Measurements from ENCODE around the gene CCDC82. TPM values are rescaled to one million over a fixed set of nuclear protein-coding genes. Genes with fewer than 3 reads are reported as not detected.

Gene CCDC82
- polyA plus RNA-seq, 1 of the 3 experiments (the other 2 are of a cell fraction) = 8.7 TPM

GRCh38 chr11:96390488-96390792, 728 bp upstream of the CCDC82 start:
- no peaks in the 10 kb centered on the region for H4K20me1 ChIP-seq (ENCODE audit: insufficient read depth)
- peaks cover 18% of the 10 kb centered on the region for H3F3A ChIP-seq (replicated peaks; ENCODE audit: insufficient read depth)
- H3K9me3 ChIP-seq = no peaks in the 10 kb centered on the region
- WGBS (ENCODE audit: low lambda C conversion rate) = 18% methylated on average over 6 of the region's 6 CpGs
- peaks cover 14 to 15% of the 10 kb centered on the region in 2 experiments; a peak in 3 of 4 replicates for H3K4me1 ChIP-seq (ENCODE audit: control insufficient read depth in 1 of 2, insufficient read depth in 2 of 2, low read depth in 1 of 2, low read length in 1 of 2)
- peaks cover 8 to 26% of the 10 kb centered on the region in 2 experiments for H3K36me3 ChIP-seq (replicated peaks in 1 of 2; ENCODE audit: control insufficient read depth in 1 of 2, insufficient read depth in 2 of 2, low read length in 1 of 2)
- H3K4me2 ChIP-seq = peak overlapping the region; percentile 88
- H3K27ac ChIP-seq (ENCODE audit: low read depth in 2 of 2, low read length in 1 of 2) = peak overlapping the region; percentile 85 to 87
- ChIA-PET POLR2A (no interaction called here), CTCF (interaction anchor here (1.7 kb wide), 1 partner anchor 47 kb away, joined by 5 read pairs; the partner anchor contains the start of gene MAML2)
- H3K9ac ChIP-seq = peak overlapping the region; percentile 90
- peak overlapping the region; percentile 91 to 95 for H3K4me3 ChIP-seq (ENCODE audit: low read depth in 2 of 2, low read length in 1 of 2)
- no peaks in the 10 kb centered on the region for H3K9me2 ChIP-seq
- H3K27me3 ChIP-seq (ENCODE audit: insufficient read depth) = no peaks in the 10 kb centered on the region
- peak overlapping the region; percentile 77 for H2AFZ ChIP-seq (ENCODE audit: low read depth)
- peaks cover 91% of the 10 kb centered on the region for H3K79me2 ChIP-seq (ENCODE audit: insufficient read depth)
- peak; percentile 9 for DNase-seq
- TF ChIP-seq MAX (IDR thresholded peaks at IDR 0.05; ENCODE audit: low read depth) = 0 out of 2 replicates have a peak, but pooled peaks have one; percentile 17
- TF ChIP-seq FOXM1 (IDR thresholded peaks at IDR 0.05; ENCODE audit: low read depth) = no peak
- TF ChIP-seq SMC3 (IDR thresholded peaks at IDR 0.05; ENCODE audit: low read depth, low read length) = no peak
- TF ChIP-seq RXRA (IDR thresholded peaks at IDR 0.05; ENCODE audit: borderline replicate concordance, low read depth) = no peak

- Histone ChIP-seq H3K4me3 (ENCODE audit: low read depth in 2 of 2, low read length in 1 of 2) (peak overlapping the region; percentile 91 to 95), H3F3A (replicated peaks; ENCODE audit: insufficient read depth) (peaks cover 23% of the 10 kb centered on the region), H3K4me2 (peak overlapping the region; percentile 88), H3K79me2 (ENCODE audit: insufficient read depth) (peaks cover 92% of the 10 kb centered on the region), H3K27ac (ENCODE audit: low read depth in 2 of 2, low read length in 1 of 2) (peak overlapping the region; percentile 87 to 89), H3K9me2 (no peaks in the 10 kb centered on the region), H3K27me3 (ENCODE audit: insufficient read depth) (no peaks in the 10 kb centered on the region), H3K9ac (peak overlapping the region; percentile 90), H3K9me3 (no peaks in the 10 kb centered on the region), H2AFZ (ENCODE audit: low read depth) (peak overlapping the region; percentile 73), H3K4me1 (ENCODE audit: control insufficient read depth in 1 of 2, insufficient read depth in 2 of 2, low read depth in 1 of 2, low read length in 1 of 2) (peaks cover 14 to 15% of the 10 kb centered on the region in 2 experiments; a peak in 3 of 4 replicates), H4K20me1 (ENCODE audit: insufficient read depth) (no peaks in the 10 kb centered on the region), H3K36me3 (replicated peaks in 1 of 2; ENCODE audit: control insufficient read depth in 1 of 2, insufficient read depth in 2 of 2, low read length in 1 of 2) (peaks cover 21 to 32% of the 10 kb centered on the region in 2 experiments)
- no peak for TF ChIP-seq USF1 (IDR thresholded peaks at IDR 0.05; ENCODE audit: borderline replicate concordance, low read depth)
- peak; percentile 30; the same call in 1 of the 2 replicates for TF ChIP-seq PBX3 (IDR thresholded peaks at IDR 0.05)
- no peak for TF ChIP-seq SMC3 (IDR thresholded peaks at IDR 0.05; ENCODE audit: low read depth, low read length)
- peak; percentile 7; the same call in 1 of the 2 replicates for TF ChIP-seq CTCF (IDR thresholded peaks at IDR 0.05)
- TF ChIP-seq MXI1 (IDR thresholded peaks at IDR 0.05; ENCODE audit: low read depth, low read length) = peak; percentile 75; the same call in 1 of the 2 replicates
- POLR2A ChIA-PET = interaction anchor here (0.7 to 1.4 kb wide), 3 partner anchors 146 to 599 kb away, joined by 3 to 9 read pairs (median 3); partner anchors contain the start of gene FAM76B
- peak; percentile 66 for DNase-seq
- CTCF ChIA-PET = interaction anchor here (0.8 to 1.7 kb wide), 7 partner anchors 36 to 684 kb away, joined by 3 to 5 read pairs (median 3); partner anchors contain the start of genes CEP57 and MAML2
- WGBS (ENCODE audit: low lambda C conversion rate) = under 1% methylated on average over 9 of the region's 30 CpGs
Observed at GRCh38 chr11:96388891-96389719, 607 bp downstream of the CCDC82 start.
